Suprapubic skin (tissue), 4 donors: Measurements from ENCODE around the gene C3.

Experiments
- CTCF ChIP-seq, 2 donors: fragments of 200-600 bp in 1 of 2; fragments of 450-650 bp in 1 of 2; sonication (generic) in 1 of 2; IDR thresholded peaks; one replicate each; pipeline ENCODE4 v1.5.1; 2016 to 2019; ENCODE audit warnings: antibody characterized with exemption in 2 of 2, mild to moderate bottlenecking in 1 of 2, moderate library complexity in 1 of 2
- EP300 ChIP-seq: sonication (generic); formaldehyde crosslinking; IDR thresholded peaks from one replicate; pipeline ENCODE4 v1.6.1; 2017; ENCODE audit warnings: antibody characterized with exemption
- POLR2A ChIP-seq, 2 donors: fragments of 450-650 bp; IDR thresholded peaks; one replicate each; pipeline ENCODE4 v1.6.1; 2017; ENCODE audit warnings: antibody characterized with exemption in 2 of 2, mild to moderate bottlenecking in 2 of 2, moderate library complexity in 2 of 2
- POLR2AphosphoS5 ChIP-seq, 3 donors: sonication (generic); formaldehyde crosslinking; IDR thresholded peaks; one replicate each; pipeline ENCODE4 v1.6.1; 2017; ENCODE audit warnings: antibody characterized with exemption in 3 of 3

- TF ChIP-seq POLR2A (IDR thresholded peaks at IDR 0.05) (peak in 1 of 2 donors; percentile 14), CTCF (IDR thresholded peaks at IDR 0.05) (no peak), EP300 (no peak), POLR2AphosphoS5 (IDR thresholded peaks at IDR 0.05) (no peak)
These were observed 46.6 kb upstream of the C3 start for GRCh38 chr19:6767081-6767356.
